ENCODE data around the gene SEMA6D.

GRCh38 chr15:47803767-47804166, 86.5 kb downstream of the SEMA6D start:
- TF ChIP-seq POLR2AphosphoS5 (IDR thresholded peaks at IDR 0.05; ENCODE audit: low read depth, low read length) (no peak), POLR2A (IDR thresholded peaks at IDR 0.05; ENCODE audit: low read depth, low read length) (no peak), TAF1 (IDR thresholded peaks at IDR 0.05; ENCODE audit: low read depth, low read length) (no peak)

Data from GM12891 (cell line).